ENCODE results near the gene OCSTAMP.

OCSTAMP gene

GRCh38 chr20:46550461-46550860 lies at the start of gene OCSTAMP:
OCSTAMP (minus strand) TSS chr20:46550654; CDS start chr20:46550560, 94 bp downstream.
- Histone ChIP-seq H3K9me3 (ENCODE audit: low read length) (no peaks in the 10 kb centered on the region), H3K4me1 (ENCODE audit: insufficient read depth, low read length) (no peaks in the 10 kb centered on the region), H3K4me3 (ENCODE audit: low read depth in 1 of 2, low read length in 2 of 2) (no peak within 1 kb of the TSS), H3K36me3 (ENCODE audit: insufficient read depth, low read length) (no peaks in the 10 kb centered on the region), H3K27me3 (ENCODE audit: control insufficient read depth in 1 of 2, insufficient read depth in 2 of 2, low read length in 2 of 2) (peaks cover 0 to 4% of the 10 kb centered on the region in 2 donors), H3K9ac (ENCODE audit: low read length) (no peak within 1 kb of the TSS), H3K27ac (ENCODE audit: low read depth, low read length) (no peak within 1 kb of the TSS)

GRCh38 chr20:46599227-46599987 lies 49.0 kb upstream of the OCSTAMP start:
- Histone ChIP-seq H3K27me3 (ENCODE audit: control insufficient read depth in 1 of 2, insufficient read depth in 2 of 2, low read length in 2 of 2) (no peaks in the 10 kb centered on the region), H3K9ac (ENCODE audit: low read length) (no peak overlapping the region), H3K4me1 (ENCODE audit: insufficient read depth, low read length) (no peaks in the 10 kb centered on the region), H3K9me3 (ENCODE audit: low read length) (no peaks in the 10 kb centered on the region), H3K36me3 (ENCODE audit: insufficient read depth, low read length) (no peaks in the 10 kb centered on the region), H3K27ac (ENCODE audit: low read depth, low read length) (no peak overlapping the region), H3K4me3 (ENCODE audit: low read depth in 1 of 2, low read length in 2 of 2) (no peak overlapping the region)

GRCh38 chr20:46595933-46596332 lies 45.5 kb upstream of the OCSTAMP start:
- no peaks in the 10 kb centered on the region for H3K27me3 ChIP-seq (ENCODE audit: control insufficient read depth in 1 of 2, insufficient read depth in 2 of 2, low read length in 2 of 2)
- H3K4me1 ChIP-seq (ENCODE audit: insufficient read depth, low read length), result no peaks in the 10 kb centered on the region
- no peaks in the 10 kb centered on the region for H3K36me3 ChIP-seq (ENCODE audit: insufficient read depth, low read length)
- no peak overlapping the region for H3K4me3 ChIP-seq (ENCODE audit: low read depth in 1 of 2, low read length in 2 of 2)
- H3K27ac ChIP-seq (ENCODE audit: low read depth, low read length), result no peak overlapping the region
- H3K9ac ChIP-seq (ENCODE audit: low read length), result no peak overlapping the region
- H3K9me3 ChIP-seq (ENCODE audit: low read length), result no peaks in the 10 kb centered on the region

- Histone ChIP-seq H3K36me3 (ENCODE audit: insufficient read depth, low read length) (no peaks in the 10 kb centered on the region), H3K27me3 (ENCODE audit: control insufficient read depth in 1 of 2, insufficient read depth in 2 of 2, low read length in 2 of 2) (no peaks in the 10 kb centered on the region), H3K4me3 (ENCODE audit: low read depth in 1 of 2, low read length in 2 of 2) (no peak overlapping the region), H3K27ac (ENCODE audit: low read depth, low read length) (no peak overlapping the region), H3K4me1 (ENCODE audit: insufficient read depth, low read length) (no peaks in the 10 kb centered on the region), H3K9ac (ENCODE audit: low read length) (no peak overlapping the region), H3K9me3 (ENCODE audit: low read length) (no peaks in the 10 kb centered on the region)
Measured at GRCh38 chr20:46594725-46595124, 44.3 kb upstream of the OCSTAMP start.

- Histone ChIP-seq H3K27ac (ENCODE audit: low read depth, low read length) (no peak overlapping the region), H3K4me3 (ENCODE audit: low read depth in 1 of 2, low read length in 2 of 2) (no peak overlapping the region), H3K27me3 (ENCODE audit: control insufficient read depth in 1 of 2, insufficient read depth in 2 of 2, low read length in 2 of 2) (no peaks in the 10 kb centered on the region), H3K36me3 (ENCODE audit: insufficient read depth, low read length) (no peaks in the 10 kb centered on the region), H3K4me1 (ENCODE audit: insufficient read depth, low read length) (no peaks in the 10 kb centered on the region), H3K9ac (ENCODE audit: low read length) (no peak overlapping the region), H3K9me3 (ENCODE audit: low read length) (no peaks in the 10 kb centered on the region)
Measured at GRCh38 chr20:46592580-46593362, 42.3 kb upstream of the OCSTAMP start.

GRCh38 chr20:46590443-46590842 lies 40.0 kb upstream of the OCSTAMP start:
- Histone ChIP-seq H3K27me3 (ENCODE audit: control insufficient read depth in 1 of 2, insufficient read depth in 2 of 2, low read length in 2 of 2) (no peaks in the 10 kb centered on the region), H3K27ac (ENCODE audit: low read depth, low read length) (no peak overlapping the region), H3K9ac (ENCODE audit: low read length) (no peak overlapping the region), H3K36me3 (ENCODE audit: insufficient read depth, low read length) (no peaks in the 10 kb centered on the region), H3K4me3 (ENCODE audit: low read depth in 1 of 2, low read length in 2 of 2) (no peak overlapping the region), H3K9me3 (ENCODE audit: low read length) (no peaks in the 10 kb centered on the region), H3K4me1 (ENCODE audit: insufficient read depth, low read length) (no peaks in the 10 kb centered on the region)

- no peaks in the 10 kb centered on the region for H3K36me3 ChIP-seq (ENCODE audit: insufficient read depth, low read length)
- no peaks in the 10 kb centered on the region for H3K27me3 ChIP-seq (ENCODE audit: control insufficient read depth in 1 of 2, insufficient read depth in 2 of 2, low read length in 2 of 2)
- H3K9ac ChIP-seq (ENCODE audit: low read length), result no peak overlapping the region
- no peak overlapping the region for H3K27ac ChIP-seq (ENCODE audit: low read depth, low read length)
- no peaks in the 10 kb centered on the region for H3K9me3 ChIP-seq (ENCODE audit: low read length)
- no peak overlapping the region for H3K4me3 ChIP-seq (ENCODE audit: low read depth in 1 of 2, low read length in 2 of 2)
- H3K4me1 ChIP-seq (ENCODE audit: insufficient read depth, low read length), result no peaks in the 10 kb centered on the region
Measured at GRCh38 chr20:46588532-46589511, 38.4 kb upstream of the OCSTAMP start.

- H3K27ac ChIP-seq (ENCODE audit: low read depth, low read length), result no peak overlapping the region
Measured at GRCh38 chr20:46587986-46588385, 37.5 kb upstream of the OCSTAMP start.

GRCh38 chr20:46586724-46587123 lies 36.3 kb upstream of the OCSTAMP start:
- Histone ChIP-seq H3K27ac (ENCODE audit: low read depth, low read length) (no peak overlapping the region), H3K4me3 (ENCODE audit: low read depth in 1 of 2, low read length in 2 of 2) (no peak overlapping the region), H3K27me3 (ENCODE audit: control insufficient read depth in 1 of 2, insufficient read depth in 2 of 2, low read length in 2 of 2) (no peaks in the 10 kb centered on the region), H3K4me1 (ENCODE audit: insufficient read depth, low read length) (no peaks in the 10 kb centered on the region), H3K9me3 (ENCODE audit: low read length) (no peaks in the 10 kb centered on the region), H3K36me3 (ENCODE audit: insufficient read depth, low read length) (no peaks in the 10 kb centered on the region), H3K9ac (ENCODE audit: low read length) (no peak overlapping the region)

More at GRCh38 chr20:46587986-46588385, 37.5 kb upstream of the OCSTAMP start:
- no peaks in the 10 kb centered on the region for H3K9me3 ChIP-seq (ENCODE audit: low read length)
- no peak overlapping the region for H3K4me3 ChIP-seq (ENCODE audit: low read depth in 1 of 2, low read length in 2 of 2)
- no peaks in the 10 kb centered on the region for H3K27me3 ChIP-seq (ENCODE audit: control insufficient read depth in 1 of 2, insufficient read depth in 2 of 2, low read length in 2 of 2)
- no peaks in the 10 kb centered on the region for H3K4me1 ChIP-seq (ENCODE audit: insufficient read depth, low read length)
- H3K9ac ChIP-seq (ENCODE audit: low read length), result no peak overlapping the region
- H3K36me3 ChIP-seq (ENCODE audit: insufficient read depth, low read length), result no peaks in the 10 kb centered on the region

GRCh38 chr20:46584508-46584907 lies 34.1 kb upstream of the OCSTAMP start:
- no peak overlapping the region for H3K27ac ChIP-seq (ENCODE audit: low read depth, low read length)

More at GRCh38 chr20:46584508-46584907, 34.1 kb upstream of the OCSTAMP start:
- no peaks in the 10 kb centered on the region for H3K36me3 ChIP-seq (ENCODE audit: insufficient read depth, low read length)
- no peak overlapping the region for H3K9ac ChIP-seq (ENCODE audit: low read length)
- H3K4me3 ChIP-seq (ENCODE audit: low read depth in 1 of 2, low read length in 2 of 2), result no peak overlapping the region
- no peaks in the 10 kb centered on the region for H3K4me1 ChIP-seq (ENCODE audit: insufficient read depth, low read length)
- H3K9me3 ChIP-seq (ENCODE audit: low read length), result no peaks in the 10 kb centered on the region
- H3K27me3 ChIP-seq (ENCODE audit: control insufficient read depth in 1 of 2, insufficient read depth in 2 of 2, low read length in 2 of 2), result no peaks in the 10 kb centered on the region
